GM21529 (cell line): ENCODE measurements around the gene YIF1A.
A peak's percentile ranks its signal among the peaks of the same experiment; 100 is the strongest.
"Not testable (repeated sequence)": the region's sequence is repeated elsewhere in the genome, so short reads cannot be mapped to it uniquely, and the experiment has no call there.

Source experiments
- ATAC-seq: cut with Tn5 transposase; IDR thresholded peaks from one replicate; pipeline ENCODE4 v1.9.1; 2021; ENCODE audit not compliant: unreplicated experiment

The YIF1A gene

GRCh38 chr11:66272596-66272995, 16.3 kb downstream of the YIF1A start:
- no peak for ATAC-seq

DNA sequence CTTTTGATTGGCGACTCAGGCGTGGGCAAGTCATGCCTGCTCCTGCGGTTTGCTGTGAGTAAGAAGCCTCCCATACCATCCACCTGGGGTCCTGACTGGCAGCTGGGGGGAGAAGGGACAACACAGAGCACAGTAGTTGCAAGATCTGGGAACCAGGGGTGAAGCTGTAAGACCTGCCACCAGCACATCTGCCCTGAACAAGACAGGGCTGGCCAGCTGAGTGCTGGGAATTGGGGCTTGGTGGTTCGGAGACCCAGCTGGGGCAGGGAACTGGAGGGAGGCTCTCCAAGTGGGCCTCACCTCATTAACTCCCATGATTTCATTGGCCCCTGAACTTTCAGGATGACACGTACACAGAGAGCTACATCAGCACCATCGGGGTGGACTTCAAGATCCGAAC, 17.1 kb downstream of the YIF1A start:
- ATAC-seq: no peak

- no peak for ATAC-seq
These were observed 19.7 kb downstream of the YIF1A start for GRCh38 chr11:66268952-66269905.

- ATAC-seq: peak; percentile 75
These were observed 20.5 kb downstream of the YIF1A start, which contains the start of gene RAB1B for GRCh38 chr11:66268244-66268951. Gene RAB1B, plus strand, starts transcription at chr11:66268639. Its CDS starts 41 bp downstream, at chr11:66268680.

DNA sequence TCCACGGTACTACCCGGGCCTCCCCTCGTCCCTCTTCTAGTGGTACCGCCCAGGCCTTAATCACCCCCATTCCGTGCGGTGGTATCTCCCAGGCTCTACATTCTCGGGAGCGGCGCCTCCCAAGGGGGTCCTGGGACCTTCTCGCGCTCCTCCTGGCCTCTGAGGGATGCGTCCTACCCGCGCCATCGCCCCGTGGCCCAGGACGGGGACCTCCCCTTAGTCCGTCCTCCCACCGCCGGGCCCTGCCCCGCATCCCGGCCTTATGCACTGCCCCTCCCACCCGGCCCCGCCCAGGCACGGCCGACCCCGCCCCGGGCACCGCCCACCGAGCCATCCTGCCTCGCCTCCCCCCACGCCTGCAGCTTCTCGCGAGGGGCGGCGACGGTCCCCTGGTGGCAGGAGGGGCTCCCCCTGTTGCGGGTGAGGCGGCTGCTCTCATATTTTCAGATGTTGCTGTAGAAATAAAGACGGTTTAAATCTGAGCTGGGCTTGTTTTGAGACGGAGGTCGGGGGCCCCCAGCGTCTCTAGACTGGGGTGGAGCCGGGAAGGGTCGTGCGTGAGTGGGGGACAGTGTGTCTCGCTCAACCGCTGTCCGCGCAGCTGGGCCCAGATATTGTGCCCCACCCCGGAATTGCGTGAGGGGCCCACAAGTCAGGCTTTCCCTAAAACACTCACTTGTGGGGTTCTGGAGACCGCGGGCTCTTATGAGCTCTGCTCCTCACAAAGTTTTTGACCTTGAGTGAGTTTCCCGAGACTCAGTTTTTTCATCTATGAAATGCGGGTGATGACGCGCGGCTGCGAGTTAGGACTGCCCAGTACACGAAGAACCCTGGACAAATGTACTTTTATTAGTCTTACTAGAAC, 21.3 kb downstream of the YIF1A start:
- peak; percentile 51 for ATAC-seq

GRCh38 chr11:66267039-66267378, 21.9 kb downstream of the YIF1A start:
- ATAC-seq: no peak

DNA sequence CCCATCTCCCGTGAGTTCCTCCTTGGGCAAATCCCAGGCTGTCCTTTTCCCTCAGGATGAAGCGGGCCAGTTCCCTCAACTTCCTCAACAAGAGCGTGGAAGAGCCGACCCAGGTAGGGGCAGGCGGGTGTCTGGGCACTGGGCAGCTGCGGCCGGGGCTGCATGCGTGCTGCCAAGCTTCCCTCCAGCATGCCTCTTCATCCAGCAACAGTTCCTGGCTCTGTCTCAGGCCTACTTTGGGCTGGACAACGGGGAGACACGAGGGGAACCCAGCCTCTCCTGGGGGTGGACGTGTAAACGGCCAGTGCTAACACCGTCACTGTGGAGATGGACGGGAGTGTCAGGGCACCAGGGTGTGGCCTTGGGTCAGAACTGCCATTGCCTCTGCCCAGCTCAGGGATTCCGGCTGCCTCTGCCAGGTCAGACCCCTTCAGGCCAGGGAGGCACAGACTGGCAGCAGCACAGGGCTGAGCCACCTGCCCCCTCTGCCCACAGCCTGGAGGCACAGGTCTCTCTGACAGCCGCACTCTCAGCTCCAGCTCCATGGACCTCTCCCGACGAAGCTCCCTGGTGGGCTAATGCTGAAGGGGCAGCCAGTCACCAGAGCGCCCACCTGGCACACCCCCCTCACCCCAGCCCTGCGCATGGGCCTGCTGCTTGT, 22.4 kb downstream of the YIF1A start:
- ATAC-seq: no peak

DNA sequence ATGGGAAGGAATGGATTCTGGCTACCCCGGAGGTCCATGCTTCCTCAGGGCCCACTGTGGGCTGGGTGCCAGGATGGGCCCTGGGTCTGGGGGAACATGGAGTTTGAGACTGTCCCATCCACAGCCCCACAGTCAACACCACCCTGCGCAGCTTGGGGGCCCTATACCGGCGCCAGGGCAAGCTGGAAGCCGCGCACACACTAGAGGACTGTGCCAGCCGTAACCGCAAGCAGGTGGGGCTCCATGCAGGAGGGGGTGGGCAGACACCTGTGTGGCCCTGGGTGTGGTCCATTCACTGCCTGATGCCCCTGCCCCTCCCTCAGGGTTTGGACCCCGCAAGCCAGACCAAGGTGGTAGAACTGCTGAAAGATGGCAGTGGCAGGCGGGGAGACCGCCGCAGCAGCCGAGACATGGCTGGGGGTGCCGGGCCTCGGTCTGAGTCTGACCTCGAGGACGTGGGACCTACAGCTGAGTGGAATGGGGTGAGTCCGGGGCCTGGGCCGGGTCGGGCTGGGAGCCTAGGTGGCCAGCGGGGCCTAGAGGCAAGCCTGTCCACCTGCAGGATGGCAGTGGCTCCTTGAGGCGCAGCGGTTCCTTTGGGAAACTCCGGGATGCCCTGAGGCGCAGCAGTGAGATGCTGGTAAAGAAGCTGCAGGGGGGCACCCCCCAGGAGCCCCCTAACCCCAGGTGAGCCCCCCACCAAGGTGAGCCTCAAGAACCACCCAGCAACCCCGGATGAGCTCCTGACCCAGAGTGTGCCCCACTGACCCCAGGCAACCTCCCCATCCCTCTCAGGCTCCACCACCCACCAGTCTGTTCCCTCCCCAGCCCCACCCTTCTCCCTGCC, 23.2 kb downstream of the YIF1A start:
- ATAC-seq: no peak

DNA sequence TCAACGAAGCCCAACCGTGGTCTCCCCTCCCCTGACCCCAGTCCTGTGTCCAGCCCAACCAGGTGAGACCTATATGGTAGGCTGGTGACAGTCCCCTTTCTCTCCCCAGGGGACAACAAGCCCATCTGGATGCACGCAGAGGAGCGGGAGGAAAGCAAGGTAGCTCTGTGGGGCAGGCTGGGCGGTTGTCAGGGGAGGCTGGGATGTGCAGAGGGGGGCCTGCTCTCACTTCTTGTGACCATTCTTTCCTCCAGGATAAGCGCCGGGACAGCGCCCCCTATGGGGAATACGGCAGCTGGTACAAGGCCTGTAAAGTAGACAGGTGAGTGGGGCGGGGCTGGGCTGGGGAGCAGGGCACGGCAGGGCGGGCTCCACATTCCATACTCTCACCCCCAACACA, 24.0 kb downstream of the YIF1A start:
- ATAC-seq: no peak

DNA sequence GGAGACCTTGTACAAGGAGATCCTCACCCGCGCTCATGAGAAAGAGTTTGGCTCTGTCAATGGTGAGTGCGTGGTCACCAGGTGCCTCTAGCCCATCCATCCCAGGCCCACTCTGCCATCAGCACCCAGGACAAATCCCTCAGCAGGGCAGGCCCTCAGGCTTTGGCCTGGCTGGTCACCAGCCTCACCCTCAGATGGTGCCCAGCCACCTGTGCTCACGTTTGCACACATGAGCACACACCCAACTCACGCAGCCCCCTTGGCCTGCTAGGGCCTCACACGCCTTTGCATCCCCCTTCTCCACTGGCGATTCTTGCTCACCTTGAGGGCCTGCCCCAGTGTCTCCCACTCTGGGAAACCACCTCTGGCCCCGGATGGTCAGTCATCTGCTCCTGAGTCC, 24.6 kb downstream of the YIF1A start:
- ATAC-seq: no peak

DNA sequence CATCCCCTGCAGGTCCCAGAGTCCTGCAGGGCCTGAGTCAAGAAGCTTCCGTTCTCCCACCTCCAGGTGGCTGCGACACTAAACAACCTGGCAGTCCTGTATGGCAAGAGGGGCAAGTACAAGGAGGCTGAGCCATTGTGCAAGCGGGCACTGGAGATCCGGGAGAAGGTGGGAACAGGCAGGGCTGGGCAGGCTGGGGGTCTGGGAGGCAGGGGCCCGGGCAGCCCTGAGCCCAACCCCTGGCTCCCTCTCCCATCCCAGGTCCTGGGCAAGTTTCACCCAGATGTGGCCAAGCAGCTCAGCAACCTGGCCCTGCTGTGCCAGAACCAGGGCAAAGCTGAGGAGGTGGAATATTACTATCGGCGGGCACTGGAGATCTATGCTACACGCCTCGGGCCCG, 25.2 kb downstream of the YIF1A start:
- ATAC-seq: no peak

- no peak for ATAC-seq
These were observed 25.7 kb downstream of the YIF1A start for GRCh38 chr11:66263231-66263630.

DNA sequence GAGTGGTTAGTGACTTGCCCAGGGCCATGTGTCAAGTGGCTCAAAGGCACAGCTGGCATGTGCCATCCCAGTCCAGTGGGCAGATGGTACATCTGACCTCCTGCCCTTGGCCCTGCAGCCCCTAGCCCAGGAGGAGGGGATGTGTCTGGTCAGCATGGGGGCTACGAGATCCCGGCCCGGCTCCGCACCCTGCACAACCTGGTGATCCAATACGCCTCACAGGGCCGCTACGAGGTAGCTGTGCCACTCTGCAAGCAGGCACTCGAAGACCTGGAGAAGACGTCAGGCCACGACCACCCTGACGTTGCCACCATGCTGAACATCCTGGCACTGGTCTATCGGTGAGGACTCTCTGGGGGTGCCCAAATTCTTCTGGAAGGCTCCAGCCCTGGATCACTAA, 26.2 kb downstream of the YIF1A start:
- no peak for ATAC-seq

GRCh38 chr11:66262191-66262590, 26.8 kb downstream of the YIF1A start:
- ATAC-seq: no peak

DNA sequence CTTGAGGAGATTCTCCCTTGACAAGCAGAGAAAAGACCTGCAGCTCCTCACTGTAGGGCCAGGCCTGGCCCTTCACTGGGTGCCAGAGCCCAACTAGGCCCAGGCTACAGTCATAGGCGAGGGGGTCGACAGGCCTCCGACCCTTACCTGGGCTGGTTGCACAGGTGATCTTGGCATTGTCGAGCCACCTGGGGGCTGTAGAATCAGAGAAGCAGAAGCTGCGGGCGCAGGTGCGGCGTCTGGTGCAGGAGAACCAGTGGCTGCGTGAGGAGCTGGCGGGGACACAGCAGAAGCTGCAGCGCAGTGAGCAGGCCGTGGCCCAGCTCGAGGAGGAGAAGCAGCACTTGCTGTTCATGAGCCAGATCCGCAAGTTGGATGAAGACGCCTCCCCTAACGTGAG, 27.4 kb downstream of the YIF1A start:
- ATAC-seq: no peak

- no peak for ATAC-seq
These were observed 29.0 kb downstream of the YIF1A start for GRCh38 chr11:66259956-66260355.

- no peak for ATAC-seq
These were observed 29.7 kb downstream of the YIF1A start for GRCh38 chr11:66259225-66259624.

- ATAC-seq: no peak
These were observed 30.5 kb downstream of the YIF1A start for GRCh38 chr11:66258473-66258893.

DNA sequence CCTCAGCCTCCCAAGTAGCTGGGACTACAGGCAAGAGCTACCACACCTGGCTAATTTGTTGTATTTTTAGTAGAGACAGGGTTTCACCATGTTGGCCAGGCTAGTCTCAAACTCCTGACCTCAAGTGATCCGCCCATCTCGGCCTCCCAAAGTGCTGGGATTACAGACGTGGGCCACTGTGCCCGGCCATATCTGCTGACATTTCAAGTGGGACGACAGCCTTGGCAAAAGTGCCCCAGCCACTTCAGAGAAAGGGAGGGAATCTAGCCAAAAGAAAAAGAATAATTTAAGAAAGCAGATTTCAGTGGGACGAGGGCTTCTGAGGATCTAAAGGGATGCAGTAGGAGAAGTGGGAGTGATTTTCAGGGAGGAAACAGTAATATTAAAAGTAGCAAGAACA, 35.9 kb downstream of the YIF1A start:
- ATAC-seq: not testable (repeated sequence)

DNA sequence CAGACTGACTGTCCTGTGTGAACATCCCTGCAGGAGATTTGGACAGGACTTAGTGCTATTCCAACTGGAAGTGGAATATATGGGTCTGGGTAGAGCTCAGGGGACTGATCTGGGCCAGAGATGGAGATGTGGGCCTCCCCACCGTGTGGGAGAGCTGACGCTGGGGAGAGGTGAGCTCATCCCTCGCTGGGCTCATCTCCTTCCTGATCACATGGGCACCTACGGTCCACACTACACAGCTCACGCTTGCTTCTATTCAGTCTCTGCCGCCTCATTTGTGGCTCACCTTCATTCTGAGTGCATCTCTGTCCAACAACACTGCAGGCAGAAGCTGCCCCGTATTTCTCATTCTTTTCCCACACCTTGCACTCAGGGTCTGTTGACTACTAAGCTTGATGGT, 37.1 kb downstream of the YIF1A start:
- ATAC-seq: no peak
